ENCODE data around the gene CD248. TPM values are rescaled to one million over a fixed set of nuclear protein-coding genes. Genes with fewer than 3 reads are reported as not detected.

CD248 gene
- total and polyA plus RNA-seq, 2 experiments from 2014 or later: 2.4 to 3.8 TPM

- TF ChIP-seq, protein P1, sequence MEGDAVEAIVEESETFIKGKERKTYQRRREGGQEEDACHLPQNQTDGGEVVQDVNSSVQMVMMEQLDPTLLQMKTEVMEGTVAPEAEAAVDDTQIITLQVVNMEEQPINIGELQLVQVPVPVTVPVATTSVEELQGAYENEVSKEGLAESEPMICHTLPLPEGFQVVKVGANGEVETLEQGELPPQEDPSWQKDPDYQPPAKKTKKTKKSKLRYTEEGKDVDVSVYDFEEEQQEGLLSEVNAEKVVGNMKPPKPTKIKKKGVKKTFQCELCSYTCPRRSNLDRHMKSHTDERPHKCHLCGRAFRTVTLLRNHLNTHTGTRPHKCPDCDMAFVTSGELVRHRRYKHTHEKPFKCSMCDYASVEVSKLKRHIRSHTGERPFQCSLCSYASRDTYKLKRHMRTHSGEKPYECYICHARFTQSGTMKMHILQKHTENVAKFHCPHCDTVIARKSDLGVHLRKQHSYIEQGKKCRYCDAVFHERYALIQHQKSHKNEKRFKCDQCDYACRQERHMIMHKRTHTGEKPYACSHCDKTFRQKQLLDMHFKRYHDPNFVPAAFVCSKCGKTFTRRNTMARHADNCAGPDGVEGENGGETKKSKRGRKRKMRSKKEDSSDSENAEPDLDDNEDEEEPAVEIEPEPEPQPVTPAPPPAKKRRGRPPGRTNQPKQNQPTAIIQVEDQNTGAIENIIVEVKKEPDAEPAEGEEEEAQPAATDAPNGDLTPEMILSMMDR (conservative IDR thresholded peaks at IDR 0.05; ENCODE audit: low read depth in 2 of 2): no peak
- no peak for TF ChIP-seq JUNB (IDR thresholded peaks at IDR 0.05; ENCODE audit: unreplicated experiment)
- no peak for TF ChIP-seq REST (IDR thresholded peaks at IDR 0.05; ENCODE audit: unreplicated experiment)
- TF ChIP-seq NANOG (IDR thresholded peaks at IDR 0.05; ENCODE audit: borderline replicate concordance): no peak
- no peak for TF ChIP-seq EZH2phosphoT487 (IDR thresholded peaks at IDR 0.05; ENCODE audit: unreplicated experiment)
- no peak for TF ChIP-seq STAT1 (IDR thresholded peaks at IDR 0.05; ENCODE audit: unreplicated experiment)
These were observed 32.2 kb downstream of the CD248 start (continued) for GRCh38 chr11:66284526-66285078.

GRCh38 chr11:66283461-66284105 is 33.3 kb downstream of the CD248 start:
- Mint-ChIP-seq H3K4me1 (peaks cover 32% of the 10 kb centered on the region), H3K36me3 (ENCODE audit: low read depth) (no peaks in the 10 kb centered on the region; the same call in 2 of the 3 replicates), H3K27me3 (ENCODE audit: insufficient read depth, low read depth, poor library complexity) (peaks cover 31% of the 10 kb centered on the region), H3K9me3 (no peaks in the 10 kb centered on the region), H3K27ac (no peak overlapping the region), H3K4me3 (no peak overlapping the region)
- Histone ChIP-seq H3K9me2 (ENCODE audit: insufficient read depth) (no peaks in the 10 kb centered on the region), H3K4me1 (ENCODE audit: insufficient read depth) (peaks cover 14% of the 10 kb centered on the region), H3K4me3 (no peak overlapping the region), H3K4me2 (no peak overlapping the region), H3K27ac (ENCODE audit: low read depth) (no peak overlapping the region), H2AFZ (no peak overlapping the region), H3K36me3 (ENCODE audit: insufficient read depth) (no peaks in the 10 kb centered on the region; the same call in 1 of the 2 replicates), H3K27me3 (ENCODE audit: insufficient read depth) (no peaks in the 10 kb centered on the region), H3F3A (replicated peaks; ENCODE audit: low read depth) (0 out of 2 replicates have a peak, but pooled peaks cover 11% of the 10 kb centered on the region), H4K20me1 (replicated peaks; ENCODE audit: insufficient read depth) (no peaks in the 10 kb centered on the region; the same call in none of the 2 replicates), H3K79me2 (replicated peaks; ENCODE audit: insufficient read depth) (peaks cover 7% of the 10 kb centered on the region)
- DNase-seq (ENCODE audit: low spot score) (no peak), ATAC-seq (no peak)
- no peak for TF ChIP-seq NANOG (IDR thresholded peaks at IDR 0.05; ENCODE audit: borderline replicate concordance)
- TF ChIP-seq, protein P1 (conservative IDR thresholded peaks at IDR 0.05; ENCODE audit: low read depth in 2 of 2): peak in 1 of 2 experiments; percentile 16; a peak in 2 of 4 replicates
